ENCODE data around the gene SNRNP48. TPM values are rescaled to one million over a fixed set of nuclear protein-coding genes. Genes with fewer than 3 reads are reported as not detected.

SNRNP48 gene, protein sequence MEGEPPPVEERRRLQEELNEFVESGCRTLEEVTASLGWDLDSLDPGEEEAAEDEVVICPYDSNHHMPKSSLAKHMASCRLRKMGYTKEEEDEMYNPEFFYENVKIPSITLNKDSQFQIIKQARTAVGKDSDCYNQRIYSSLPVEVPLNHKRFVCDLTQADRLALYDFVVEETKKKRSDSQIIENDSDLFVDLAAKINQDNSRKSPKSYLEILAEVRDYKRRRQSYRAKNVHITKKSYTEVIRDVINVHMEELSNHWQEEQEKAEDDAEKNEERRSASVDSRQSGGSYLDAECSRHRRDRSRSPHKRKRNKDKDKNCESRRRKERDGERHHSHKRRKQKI
- polyA plus RNA-seq (ENCODE audit: insufficient read length): 15.1 TPM

DNA sequence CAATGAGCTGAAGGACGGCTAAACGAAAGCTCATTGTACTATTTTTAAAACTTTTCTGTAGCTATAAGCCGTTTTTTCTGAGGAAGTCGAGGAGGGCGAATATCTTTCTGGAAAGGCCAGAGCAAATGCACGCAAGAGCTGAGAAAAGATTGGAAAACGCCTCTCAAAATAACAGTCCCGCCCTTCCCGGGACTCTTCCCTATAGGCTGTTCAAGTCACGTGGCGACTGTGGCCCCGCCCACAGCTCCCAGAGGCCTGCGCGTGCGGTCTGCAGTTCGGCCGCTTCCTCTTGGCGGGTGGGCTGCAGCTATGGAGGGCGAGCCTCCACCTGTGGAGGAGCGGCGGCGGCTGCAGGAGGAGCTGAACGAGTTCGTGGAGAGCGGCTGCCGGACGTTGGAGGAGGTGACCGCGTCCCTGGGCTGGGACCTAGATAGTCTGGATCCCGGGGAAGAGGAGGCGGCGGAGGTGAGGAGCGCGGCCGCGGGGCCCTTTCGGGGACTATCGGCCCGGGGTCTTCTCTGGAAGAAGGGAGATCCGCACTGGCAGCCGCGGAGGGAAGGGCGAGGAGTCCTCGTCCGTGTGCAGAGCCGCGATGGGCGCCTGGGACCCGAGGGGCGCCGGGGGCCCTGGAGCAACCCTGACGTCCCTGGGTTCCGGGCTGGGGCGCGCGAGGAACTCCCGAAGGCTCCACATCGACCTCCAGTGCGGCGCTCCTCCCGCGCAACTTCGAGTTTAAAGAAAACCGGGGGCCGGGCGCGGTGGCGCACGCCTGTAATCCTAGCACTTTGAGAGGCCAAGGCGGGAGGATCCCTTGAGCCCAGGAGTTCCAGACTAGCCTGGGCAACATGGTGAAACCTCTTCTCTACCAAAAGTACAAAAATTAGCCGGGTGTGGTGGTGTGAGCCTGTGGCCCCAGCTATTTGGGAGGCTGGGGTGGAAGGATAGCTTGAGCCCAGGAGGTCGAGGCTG is at the start of gene SNRNP48:
TSS of gene SNRNP48 (plus strand) at position 250 of the 969 bp plus-strand sequence. CDS start at position 310, 60 bp downstream.
- DNase-seq (ENCODE audit: low read depth): peak; percentile 85

- DNase-seq (ENCODE audit: low read depth): no peak
Measured at GRCh38 chr6:7540595-7540994, 49.4 kb upstream of the SNRNP48 start.

- DNase-seq (ENCODE audit: low read depth): no peak
Measured at GRCh38 chr6:7541175-7542064, 48.6 kb upstream of the SNRNP48 start, which contains the start of gene DSP. Gene DSP (plus strand): TSS chr6:7541671. CDS start chr6:7541916, 245 bp downstream.

DNA sequence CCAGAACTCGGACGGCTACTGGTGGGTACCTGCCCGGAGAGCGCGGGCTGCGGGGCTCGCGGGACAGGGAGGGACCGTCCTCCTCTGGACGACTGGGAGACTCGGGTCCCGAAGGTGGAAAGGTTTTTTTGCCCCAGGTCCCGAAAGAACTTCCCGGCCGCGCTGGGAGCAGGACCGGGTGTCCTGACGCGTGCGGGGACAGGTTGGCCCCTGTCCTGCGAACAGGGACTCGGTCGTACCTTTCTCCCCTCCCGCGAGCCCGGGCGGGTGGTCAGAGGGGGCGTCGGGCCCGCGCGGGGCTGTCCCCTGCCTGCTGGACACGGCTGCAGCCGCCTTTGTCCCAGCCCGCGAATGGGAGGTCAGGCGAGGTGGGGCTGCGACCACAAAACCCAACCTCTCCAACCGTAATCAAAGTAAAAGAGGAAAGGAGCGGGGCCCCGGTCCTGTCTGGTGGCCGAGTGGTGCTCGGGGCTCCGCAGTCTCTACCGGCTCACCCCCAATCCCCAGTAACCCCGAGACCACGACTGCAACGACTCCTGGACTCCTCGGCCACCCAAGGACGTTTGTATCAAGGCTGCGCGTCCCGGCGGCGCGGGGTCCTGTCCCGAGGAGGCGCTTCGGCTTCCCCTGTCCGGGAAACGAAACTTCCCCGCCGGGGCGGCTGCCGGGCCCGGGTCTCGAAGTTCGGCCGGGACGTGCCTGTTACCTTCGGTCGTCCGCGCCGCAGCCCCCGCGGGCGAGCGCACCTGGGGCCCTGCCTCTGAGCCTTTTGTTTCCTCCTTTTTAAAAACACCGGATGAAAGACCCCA is 47.7 kb upstream of the SNRNP48 start:
- no peak for DNase-seq (ENCODE audit: low read depth)

DNA sequence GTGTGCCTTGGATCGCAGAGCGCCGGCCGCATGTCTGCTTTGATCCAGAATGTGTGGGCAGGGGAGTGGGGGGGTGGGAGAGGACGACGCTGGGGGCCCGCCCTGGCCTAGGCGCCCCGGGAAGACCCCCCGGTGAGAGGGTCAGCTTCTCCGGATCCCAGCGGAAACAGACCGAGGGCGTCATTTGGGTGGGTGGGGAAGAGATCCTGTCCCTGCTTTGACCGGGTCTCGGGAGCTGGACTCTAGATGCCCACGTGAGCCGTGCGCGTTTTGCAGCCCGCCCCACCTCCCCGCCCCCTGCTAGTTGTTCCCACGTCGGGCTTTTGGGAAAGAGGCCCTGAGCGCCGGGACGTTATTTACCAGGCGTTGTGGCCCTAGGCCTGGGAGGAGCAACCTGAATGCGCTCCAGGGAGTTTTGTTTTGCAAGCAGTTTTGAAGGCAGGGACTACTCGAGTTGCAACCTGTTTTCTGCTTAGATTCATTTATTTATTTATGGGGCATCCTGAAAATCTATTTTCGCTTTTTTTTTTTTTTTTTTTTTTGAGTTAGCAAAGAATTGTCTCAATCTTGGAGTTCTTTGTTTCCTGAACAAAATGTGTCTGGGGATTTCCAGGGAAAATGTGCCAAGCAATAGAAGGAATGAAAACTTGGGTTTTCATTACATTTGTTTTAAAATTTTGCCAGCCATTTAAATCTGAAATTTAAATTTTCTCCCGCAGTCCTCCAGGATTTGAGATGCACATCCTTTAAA is 46.9 kb upstream of the SNRNP48 start:
- no peak for DNase-seq (ENCODE audit: low read depth)

- DNase-seq (ENCODE audit: low read depth): no peak
Measured at GRCh38 chr6:7543789-7544424, 46.1 kb upstream of the SNRNP48 start.

DNA sequence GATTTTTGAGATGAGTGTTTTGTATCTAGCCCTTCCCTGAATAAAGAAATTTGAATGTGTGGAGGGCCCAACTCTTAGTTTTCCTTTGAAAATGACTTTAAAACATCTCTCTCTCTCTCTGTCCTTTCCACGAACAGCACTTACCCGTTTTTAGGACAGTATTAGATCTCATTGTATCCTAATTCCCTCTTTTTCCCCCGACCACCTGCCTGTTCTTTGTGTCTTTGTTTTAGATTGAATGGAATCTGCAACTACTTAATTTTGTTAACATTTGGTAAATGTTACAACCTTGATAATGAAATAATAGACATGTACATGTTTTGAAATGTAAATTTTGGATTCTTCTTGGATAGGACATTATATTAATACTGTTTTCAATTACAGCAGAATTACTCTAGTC is 45.4 kb upstream of the SNRNP48 start:
- DNase-seq (ENCODE audit: low read depth): no peak

DNA sequence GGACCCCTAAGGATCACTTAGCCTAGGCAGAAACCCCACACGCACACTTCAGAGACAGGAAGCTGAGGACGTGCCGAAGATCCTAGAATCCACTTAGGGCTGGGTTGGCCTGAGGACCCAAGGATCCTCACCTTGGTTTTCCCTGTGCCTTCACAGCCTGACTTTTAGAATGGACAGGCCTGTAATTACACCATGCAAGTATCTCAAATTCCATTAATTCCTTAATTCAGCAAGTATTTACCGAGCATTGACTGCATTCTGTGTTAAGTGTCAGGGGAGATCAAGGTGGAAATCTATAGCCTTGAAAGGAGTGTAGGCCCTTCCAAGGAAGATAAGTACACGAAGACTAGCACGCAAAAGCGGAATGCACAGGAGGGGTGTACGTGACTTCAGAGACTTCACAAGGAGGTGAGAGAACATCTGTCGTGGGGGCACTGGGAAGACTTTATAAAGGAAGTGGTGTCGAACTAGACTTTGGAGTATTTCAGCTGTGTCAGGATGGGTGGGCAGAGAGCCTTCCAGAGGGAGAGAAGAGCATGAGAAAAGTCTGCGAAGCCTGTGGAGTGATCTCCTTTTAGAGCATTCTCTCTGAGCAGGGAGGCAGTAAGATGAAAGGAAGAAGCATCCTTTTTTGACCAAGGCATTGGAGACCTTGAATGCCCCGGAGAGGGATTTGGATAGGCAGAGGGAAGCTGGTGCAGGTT is 44.5 kb upstream of the SNRNP48 start:
- no peak for DNase-seq (ENCODE audit: low read depth)

- no peak for DNase-seq (ENCODE audit: low read depth)
Measured at GRCh38 chr6:7546020-7546369, 44.0 kb upstream of the SNRNP48 start.

GRCh38 chr6:7546383-7546782 is 43.6 kb upstream of the SNRNP48 start:
- no peak for DNase-seq (ENCODE audit: low read depth)

DNA sequence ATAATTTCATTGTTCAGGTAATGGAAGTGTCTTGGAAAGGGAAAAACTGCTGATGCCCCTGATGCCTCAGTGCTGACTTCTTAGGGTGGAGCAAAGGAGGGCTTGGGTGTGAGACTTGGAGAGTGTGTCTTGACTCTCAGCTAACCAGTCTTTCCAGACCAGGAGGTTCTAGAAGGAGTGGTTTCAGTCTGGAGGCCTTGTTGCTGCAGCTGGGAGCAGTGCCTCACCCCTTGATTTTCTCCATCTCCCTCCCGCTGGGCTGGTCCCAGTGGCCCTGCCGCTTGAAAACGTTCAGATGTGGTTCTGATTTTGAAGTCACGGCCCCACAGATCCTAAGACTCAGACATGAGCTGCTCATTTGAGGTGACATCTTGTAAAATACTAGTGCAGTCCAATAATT is 43.1 kb upstream of the SNRNP48 start:
- no peak for DNase-seq (ENCODE audit: low read depth)

- no peak for DNase-seq (ENCODE audit: low read depth)
Measured at GRCh38 chr6:7547315-7547714, 42.7 kb upstream of the SNRNP48 start.

DNA sequence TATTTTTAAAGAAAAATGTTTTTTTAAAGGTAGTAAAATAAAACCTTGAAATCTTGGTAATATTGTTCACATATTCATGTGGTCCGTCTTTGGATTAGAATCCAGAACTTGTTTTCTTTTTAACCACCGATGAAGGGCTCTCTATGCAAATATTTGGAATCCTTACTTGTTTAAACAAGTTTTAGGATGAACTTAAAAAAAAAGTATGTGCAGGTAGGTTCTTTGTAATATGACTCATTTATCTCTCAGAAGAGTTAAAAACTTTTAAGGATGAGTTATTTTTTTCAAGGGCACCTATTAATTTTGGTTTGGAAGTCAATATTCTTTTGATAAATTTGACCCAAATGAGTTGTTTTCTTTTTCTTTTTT is 39.6 kb upstream of the SNRNP48 start:
- no peak for DNase-seq (ENCODE audit: low read depth)

- no peak for DNase-seq (ENCODE audit: low read depth)
Measured at GRCh38 chr6:7554533-7555275, 35.3 kb upstream of the SNRNP48 start.

DNA sequence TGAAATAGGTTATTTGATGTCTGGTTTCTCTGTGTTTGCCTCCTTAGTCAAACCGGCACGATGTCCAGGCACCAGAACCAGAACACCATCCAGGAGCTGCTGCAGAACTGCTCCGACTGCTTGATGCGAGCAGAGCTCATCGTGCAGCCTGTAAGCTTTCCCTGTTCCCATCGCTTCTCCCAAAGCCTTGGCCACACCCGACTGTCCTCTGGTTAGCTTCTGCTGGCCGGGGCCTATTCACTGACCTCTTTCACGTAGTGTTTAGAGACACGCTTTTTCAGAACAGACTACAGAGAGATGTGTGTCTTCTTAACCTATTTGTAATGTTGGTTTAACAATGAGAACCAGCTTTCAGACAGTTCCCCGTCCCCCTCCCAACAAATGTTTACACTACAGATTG is 34.3 kb upstream of the SNRNP48 start:
- no peak for DNase-seq (ENCODE audit: low read depth)

GRCh38 chr6:7556394-7557106 is 33.4 kb upstream of the SNRNP48 start:
- DNase-seq (ENCODE audit: low read depth): no peak

- DNase-seq (ENCODE audit: low read depth): no peak
Measured at GRCh38 chr6:7557652-7558051, 32.3 kb upstream of the SNRNP48 start.

- DNase-seq (ENCODE audit: low read depth): no peak
Measured at GRCh38 chr6:7558781-7559180, 31.2 kb upstream of the SNRNP48 start.
